GM23338 (cell line): ENCODE results near the gene PDE7B. TPM values are rescaled to one million over a fixed set of nuclear protein-coding genes. Genes with fewer than 3 reads are reported as not detected.

Experiments
- ATAC-seq: fragments of 200-7000 bp; cut with Tn5 transposase; 3 replicates; pipeline ENCODE4 v1.9.1; 2020
- DNase-seq: peaks from one replicate; pipeline ENCODE4 v3.0.0-alpha.2; 2015; ENCODE audit warnings: low spot score
- H2AFZ ChIP-seq: fragments of 200-600 bp; sonication (generic); 2 replicates; pipeline ENCODE4 v1.8.0; 2016; ENCODE audit warnings: antibody characterized with exemption, mild to moderate bottlenecking, moderate library complexity
- H3F3A ChIP-seq: fragments of 200-600 bp; sonication (generic); replicated peaks from 2 replicates; pipeline ENCODE4 v1.8.0; 2017; ENCODE audit warnings: antibody characterized with exemption, mixed run types, low read depth
- H3K27ac ChIP-seq: fragments of 200-600 bp; sonication (generic); 2 replicates; pipeline ENCODE4 v1.6.1; 2016; ENCODE audit warnings: low read depth
- H3K27me3 ChIP-seq: fragments of 200-600 bp; sonication (generic); 2 replicates; pipeline ENCODE4 v1.8.0; 2016; ENCODE audit warnings: mild to moderate bottlenecking, mixed run types, moderate library complexity; ENCODE audit not compliant: insufficient read depth
- H3K36me3 ChIP-seq: fragments of 200-600 bp; sonication (generic); 2 replicates; pipeline ENCODE4 v1.8.0; 2016; ENCODE audit warnings: mild to moderate bottlenecking; ENCODE audit not compliant: insufficient read depth
- H3K4me1 ChIP-seq: fragments of 200-600 bp; sonication (generic); 2 replicates; pipeline ENCODE4 v1.8.0; 2016; ENCODE audit warnings: mild to moderate bottlenecking, moderate library complexity; ENCODE audit not compliant: insufficient read depth
- H3K4me2 ChIP-seq: fragments of 200-600 bp; sonication (generic); 2 replicates; pipeline ENCODE4 v1.7.1; 2017; ENCODE audit warnings: mixed run types
- H3K4me3 ChIP-seq: fragments of 200-600 bp; sonication (generic); 2 replicates; pipeline ENCODE4 v1.6.1; 2016; ENCODE audit warnings: mixed run types
- H3K79me2 ChIP-seq: fragments of 200-600 bp; sonication (generic); replicated peaks from 2 replicates; pipeline ENCODE4 v1.8.0; 2017; ENCODE audit warnings: mild to moderate bottlenecking; ENCODE audit not compliant: insufficient read depth
- H3K9me2 ChIP-seq: fragments of 200-600 bp; sonication (generic); 2 replicates; pipeline ENCODE4 v1.8.0; 2017; ENCODE audit not compliant: insufficient read depth
- H4K20me1 ChIP-seq: fragments of 200-600 bp; sonication (generic); replicated peaks from 2 replicates; pipeline ENCODE4 v1.8.0; 2017; ENCODE audit warnings: mild to moderate bottlenecking; ENCODE audit not compliant: insufficient read depth
- H3K27ac Mint-ChIP-seq: 2 replicates; pipeline ENCODE4 v1.8.0; 2020; ENCODE audit warnings: inconsistent platforms, mild to moderate bottlenecking, moderate library complexity, mixed read lengths
- H3K27me3 Mint-ChIP-seq: 3 replicates; pipeline ENCODE4 v1.8.0; 2022; ENCODE audit warnings: low read depth, mild to moderate bottlenecking, moderate library complexity, mixed read lengths, inconsistent platforms; ENCODE audit not compliant: insufficient read depth, poor library complexity
- H3K36me3 Mint-ChIP-seq: 3 replicates; pipeline ENCODE4 v1.8.0; 2021; ENCODE audit warnings: low read depth, mild to moderate bottlenecking, inconsistent platforms, moderate library complexity, mixed read lengths
- H3K4me1 Mint-ChIP-seq: 3 replicates; pipeline ENCODE4 v1.8.0; 2020; ENCODE audit warnings: mild to moderate bottlenecking, inconsistent platforms, mixed read lengths
- H3K4me3 Mint-ChIP-seq: 3 replicates; pipeline ENCODE4 v1.8.0; 2021; ENCODE audit warnings: moderate library complexity, mild to moderate bottlenecking, inconsistent platforms, mixed read lengths
- H3K9me3 Mint-ChIP-seq: 3 replicates; pipeline ENCODE4 v1.8.0; 2020; ENCODE audit warnings: moderate library complexity, mild to moderate bottlenecking, inconsistent platforms, mixed read lengths
- CREB1 ChIP-seq: fragments of 250-450 bp; sonication (Bioruptor Pico); IDR thresholded peaks from 2 replicates; pipeline ENCODE4 v1.5.0; 2020; ENCODE audit warnings: low read depth, mild to moderate bottlenecking, moderate library complexity
- CTCF ChIP-seq, 2 experiments: fragments of 200-600 bp in 1 of 2; sonication (generic) in 1 of 2; conservative IDR thresholded peaks; 2 replicates each; pipeline versions ENCODE4 v1.5.1 to v1.6.1; 2016 to 2017; ENCODE audit warnings: antibody characterized with exemption in 2 of 2, low read depth in 2 of 2, mild to moderate bottlenecking in 2 of 2, moderate library complexity in 1 of 2
- ETS1 ChIP-seq: IDR thresholded peaks from 2 replicates; pipeline ENCODE4 v1.6.1; 2016; ENCODE audit warnings: antibody characterized with exemption
- EZH2 ChIP-seq: fragments of 200-600 bp; sonication (generic); IDR thresholded peaks from one replicate; pipeline ENCODE4 v1.8.0; 2017; ENCODE audit warnings: antibody characterized with exemption, mild to moderate bottlenecking, low read depth; ENCODE audit not compliant: unreplicated experiment
- EZH2phosphoT487 ChIP-seq: fragments of 200-600 bp; sonication (generic); IDR thresholded peaks from one replicate; pipeline ENCODE4 v1.8.1; 2018; ENCODE audit warnings: antibody characterized with exemption; ENCODE audit not compliant: unreplicated experiment
- JUNB ChIP-seq: IDR thresholded peaks from one replicate; pipeline ENCODE4 v1.6.1; 2016; ENCODE audit warnings: antibody characterized with exemption; ENCODE audit not compliant: unreplicated experiment
- NANOG ChIP-seq: IDR thresholded peaks from 2 replicates; pipeline ENCODE4 v1.6.1; 2016; ENCODE audit warnings: antibody characterized with exemption, borderline replicate concordance
- POLR2AphosphoS5 ChIP-seq: IDR thresholded peaks from 2 replicates; pipeline ENCODE4 v1.6.1; 2016; ENCODE audit warnings: antibody characterized with exemption, low read depth
- REST ChIP-seq: IDR thresholded peaks from one replicate; pipeline ENCODE4 v1.6.1; 2018; ENCODE audit warnings: antibody characterized with exemption; ENCODE audit not compliant: unreplicated experiment
- STAT1 ChIP-seq: IDR thresholded peaks from one replicate; pipeline ENCODE4 v1.6.1; 2016; ENCODE audit warnings: antibody characterized with exemption; ENCODE audit not compliant: unreplicated experiment
- ZNF114 ChIP-seq: fragments of 250-450 bp; sonication (Bioruptor Pico); IDR thresholded peaks from 2 replicates; pipeline ENCODE4 v1.5.0; 2020; ENCODE audit warnings: mild to moderate bottlenecking, moderate library complexity
- polyA plus RNA-seq: library from polyadenylated mRNA; unstranded; fragments of >200 nt; fragmentation: Nextera tagmentation; extraction: Ambion mirVana; gene quantifications from 2 replicates; pipeline ENCODE4 v1.2.1, GENCODE V29; 2016
- total RNA-seq: library from RNA; depleted of rRNA; stranded (reverse); fragments of >200 nt; shearing (Covaris generic); gene quantifications from 2 replicates; pipeline ENCODE4 v1.2.3, GENCODE V29; 2014

The PDE7B gene
- total and polyA plus RNA-seq, 2 experiments from 2014 or later, result 0.07 TPM; not detected in 1

- Mint-ChIP-seq H3K36me3 (no peaks in the 10 kb centered on the region), H3K27ac (peak overlapping the region; percentile 47; the same call in 1 of the 2 replicates), H3K27me3 (no peaks in the 10 kb centered on the region), H3K4me1 (peaks cover 30% of the 10 kb centered on the region), H3K4me3 (no peak overlapping the region), H3K9me3 (no peaks in the 10 kb centered on the region)
- DNase-seq (no peak), ATAC-seq (no peak)
- no peaks in the 10 kb centered on the region for H3K79me2 ChIP-seq
- H2AFZ ChIP-seq, result no peak overlapping the region
- peaks cover 2% of the 10 kb centered on the region; the same call in 1 of the 2 replicates for H3K9me2 ChIP-seq
- H3K4me3 ChIP-seq, result no peak overlapping the region
- no peaks in the 10 kb centered on the region for H4K20me1 ChIP-seq
- no peaks in the 10 kb centered on the region for H3K36me3 ChIP-seq
- peaks cover 8% of the 10 kb centered on the region for H3K4me1 ChIP-seq
- H3K4me2 ChIP-seq, result no peak overlapping the region
- H3F3A ChIP-seq, result no peaks in the 10 kb centered on the region
- no peaks in the 10 kb centered on the region for H3K27me3 ChIP-seq
- H3K27ac ChIP-seq, result no peak overlapping the region
- no peak for TF ChIP-seq CTCF (conservative IDR thresholded peaks at IDR 0.05; ENCODE audit: low read depth in 2 of 2)
- TF ChIP-seq JUNB, result no peak
- no peak for TF ChIP-seq EZH2
- TF ChIP-seq STAT1, result no peak
- no peak for TF ChIP-seq REST
- TF ChIP-seq ZNF114 (CRISPR knock-in tag), result no peak
- TF ChIP-seq CREB1 (CRISPR knock-in tag), result no peak
- TF ChIP-seq POLR2AphosphoS5, result no peak
- TF ChIP-seq NANOG, result no peak
- TF ChIP-seq ETS1, result no peak
- no peak for TF ChIP-seq EZH2phosphoT487
Observed at GRCh38 chr6:135920689-135921088, 69.2 kb downstream of the PDE7B start.
